ENCODE results near the gene IDH3G.
A peak's percentile ranks its signal among the peaks of the same experiment; 100 is the strongest.

Gene IDH3G

GRCh38 chrX:153773741-153774575 is 20.2 kb downstream of the IDH3G start:
- DNase-seq (ENCODE audit: low read depth), result no peak

GRCh38 chrX:153773218-153773611 is 21.0 kb downstream of the IDH3G start:
- DNase-seq (ENCODE audit: low read depth), result no peak

GRCh38 chrX:153772316-153773217 is 21.6 kb downstream of the IDH3G start:
- DNase-seq (ENCODE audit: low read depth), result no peak

GRCh38 chrX:153771415-153772315 is 22.5 kb downstream of the IDH3G start:
- no peak for DNase-seq (ENCODE audit: low read depth)

- DNase-seq (ENCODE audit: low read depth), result no peak
These were observed 23.4 kb downstream of the IDH3G start for GRCh38 chrX:153770601-153771414.

GRCh38 chrX:153769865-153770600 is 24.1 kb downstream of the IDH3G start:
- no peak for DNase-seq (ENCODE audit: low read depth)

- DNase-seq (ENCODE audit: low read depth), result no peak
These were observed 24.9 kb downstream of the IDH3G start for GRCh38 chrX:153769158-153769864.

- DNase-seq (ENCODE audit: low read depth), result no peak
These were observed 25.6 kb downstream of the IDH3G start for GRCh38 chrX:153768311-153769157.

GRCh38 chrX:153767674-153768055 is 26.5 kb downstream of the IDH3G start:
- no peak for DNase-seq (ENCODE audit: low read depth)

- no peak for DNase-seq (ENCODE audit: low read depth)
These were observed 27.1 kb downstream of the IDH3G start for GRCh38 chrX:153766871-153767673.

- DNase-seq (ENCODE audit: low read depth), result peak; percentile 41
These were observed 27.9 kb downstream of the IDH3G start for GRCh38 chrX:153766098-153766817.

GRCh38 chrX:153765138-153766079 is 28.8 kb downstream of the IDH3G start:
- no peak for DNase-seq (ENCODE audit: low read depth)

- no peak for DNase-seq (ENCODE audit: low read depth)
These were observed 29.4 kb downstream of the IDH3G start for GRCh38 chrX:153764786-153765137.

- DNase-seq (ENCODE audit: low read depth), result peak; percentile 52
These were observed 30.0 kb downstream of the IDH3G start, which contains the start of gene PLXNB3 for GRCh38 chrX:153763989-153764755. PLXNB3 (plus strand) TSS chrX:153764249; CDS start chrX:153765536, 1,287 bp downstream.

GRCh38 chrX:153763298-153763932 is 30.8 kb downstream of the IDH3G start:
- no peak for DNase-seq (ENCODE audit: low read depth)

Data from activated T-cell treated with anti-CD3 and anti-CD28 coated beads for 24 hours (primary cell).